Glomerular visceral epithelial cell (primary cell): ENCODE data around the gene SLC39A3.

Source experiments
- DNase-seq: peaks from one replicate; pipeline ENCODE4 v3.0.0-alpha.2; 2016; ENCODE audit errors: extremely low spot score

Gene SLC39A3

DNA sequence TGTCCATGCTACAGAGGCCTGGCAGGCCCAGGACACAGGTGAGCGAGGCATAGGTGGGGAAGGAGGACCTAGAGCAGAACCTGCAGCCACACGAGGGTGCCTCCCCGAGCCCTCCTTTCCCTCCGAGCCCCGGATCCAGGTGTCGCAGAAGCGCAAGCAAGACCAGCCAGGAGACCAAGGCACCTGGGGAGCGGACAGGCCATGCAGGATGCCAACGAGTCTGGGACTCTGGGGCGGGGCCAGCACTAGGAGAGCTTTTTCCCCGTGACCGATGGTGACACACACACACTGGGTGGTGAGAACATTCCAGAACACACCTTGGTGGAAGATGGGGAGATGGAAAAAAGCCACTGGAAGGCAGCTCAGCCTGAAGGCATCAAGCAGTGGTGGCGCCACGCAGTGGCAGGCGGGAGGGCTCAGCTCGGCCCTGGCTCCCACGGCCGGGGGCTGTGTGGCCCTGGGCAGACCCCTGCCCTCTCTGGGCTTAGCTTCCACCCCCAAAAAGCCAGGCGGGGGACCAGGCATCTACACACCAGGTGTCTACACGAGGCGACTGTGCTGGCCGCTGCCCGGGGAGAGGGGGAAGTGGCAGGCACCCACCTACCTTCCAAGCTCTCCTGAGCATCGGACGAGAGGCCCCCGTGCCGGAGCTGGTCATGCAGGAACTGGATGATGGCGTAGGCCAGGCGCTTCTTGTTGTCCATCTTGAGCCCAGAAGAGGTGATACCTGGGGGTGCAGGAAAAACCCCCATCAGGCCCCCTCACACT is 28.7 kb upstream of the SLC39A3 start:
- no peak for DNase-seq

DNA sequence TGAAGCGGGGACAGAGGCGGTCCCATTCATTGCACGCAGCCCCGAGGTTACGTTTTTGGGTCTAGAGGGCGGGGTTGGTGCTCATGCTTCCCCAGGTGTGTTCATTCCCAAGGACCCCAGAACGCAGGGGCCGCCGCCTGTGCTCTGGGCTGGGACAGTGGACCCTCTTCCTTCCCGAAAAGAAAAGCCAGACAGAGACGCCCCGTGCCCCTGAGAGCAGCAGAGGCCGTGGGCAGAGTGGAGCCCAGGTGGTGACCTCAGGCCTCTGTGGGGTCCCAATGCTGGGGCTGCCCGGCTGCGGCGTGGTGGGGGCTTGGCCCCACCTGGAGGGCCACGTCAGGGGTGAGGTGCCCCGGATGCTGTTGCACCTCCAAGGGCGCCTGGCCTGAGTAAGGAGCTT is 27.9 kb upstream of the SLC39A3 start:
- DNase-seq, result no peak

DNA sequence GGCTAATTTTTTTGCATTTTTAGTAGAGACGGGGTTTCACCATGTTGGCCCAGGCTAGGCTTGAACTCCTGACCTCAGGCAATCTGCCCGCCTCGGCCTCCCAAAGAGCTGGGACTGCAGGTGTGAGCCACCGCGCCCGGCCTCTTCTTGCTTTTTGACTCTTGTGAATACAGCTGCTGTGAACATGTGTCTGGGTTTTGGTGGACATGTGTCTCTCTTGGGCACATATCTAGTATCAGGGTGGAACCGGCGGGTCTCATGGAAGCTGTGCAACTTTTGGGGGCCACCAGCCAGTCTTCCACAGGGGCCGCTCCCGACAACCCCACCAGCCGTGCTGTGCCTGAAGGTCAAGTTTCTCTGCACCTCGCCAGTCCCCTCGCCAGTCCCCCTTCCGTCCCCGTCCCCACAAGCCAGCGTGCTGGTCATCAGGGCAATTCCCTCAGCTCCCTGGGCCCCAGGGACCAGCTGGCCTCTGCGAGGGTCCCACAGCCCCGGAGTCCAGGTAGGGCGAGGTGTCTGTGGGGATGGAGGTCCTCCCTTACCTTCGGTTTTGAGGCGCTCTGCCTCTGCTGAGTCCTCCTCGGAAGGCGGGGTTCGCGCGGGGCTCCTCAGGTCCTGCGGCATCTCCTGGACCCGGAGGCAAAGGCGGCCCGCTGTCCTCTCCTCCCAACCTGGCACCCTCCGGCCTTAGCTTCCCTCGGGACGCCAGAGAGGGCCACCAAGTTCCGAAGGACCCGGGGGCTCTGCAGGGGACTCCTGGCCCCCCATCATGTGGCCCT is 27.0 kb upstream of the SLC39A3 start:
- DNase-seq, result no peak

DNA sequence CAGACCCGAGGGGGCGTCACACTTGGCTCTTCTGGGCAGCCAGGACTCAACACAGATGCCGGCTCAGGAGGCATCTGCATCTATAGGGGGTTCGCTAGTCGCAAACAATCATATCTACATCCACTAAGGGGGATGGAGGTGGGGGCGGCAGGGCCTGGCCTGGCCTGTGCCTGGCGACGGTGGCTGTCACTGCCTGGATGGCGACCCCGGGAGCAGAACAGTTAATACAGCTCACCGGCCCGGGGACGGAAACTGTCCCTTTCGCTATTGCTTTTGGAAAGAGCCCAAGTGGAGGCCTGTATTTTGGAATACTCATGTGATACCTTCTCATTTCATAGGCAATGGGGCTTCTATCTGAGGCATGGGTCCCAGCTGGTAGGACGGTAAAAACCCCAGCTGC is 25.6 kb upstream of the SLC39A3 start:
- no peak for DNase-seq

DNA sequence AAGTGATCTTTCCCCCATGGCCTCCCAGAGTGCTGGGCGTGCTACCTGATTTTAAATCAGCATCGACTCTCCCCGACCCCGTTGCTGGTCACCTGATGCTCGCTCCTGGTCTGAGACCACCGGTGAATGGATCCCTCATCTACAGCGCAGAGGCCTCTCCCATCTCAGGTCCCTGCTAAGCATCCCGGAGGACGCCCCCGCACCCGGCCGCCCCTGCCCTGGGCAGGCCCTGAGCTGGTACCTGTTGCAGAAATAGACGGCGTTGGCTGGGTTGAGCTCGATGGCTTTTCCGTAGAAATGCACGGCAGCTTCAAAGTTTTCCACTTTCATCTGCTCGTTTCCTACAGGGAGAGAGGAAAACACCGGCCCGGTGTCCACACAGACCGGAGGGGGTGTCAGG is 25.1 kb upstream of the SLC39A3 start:
- no peak for DNase-seq

DNA sequence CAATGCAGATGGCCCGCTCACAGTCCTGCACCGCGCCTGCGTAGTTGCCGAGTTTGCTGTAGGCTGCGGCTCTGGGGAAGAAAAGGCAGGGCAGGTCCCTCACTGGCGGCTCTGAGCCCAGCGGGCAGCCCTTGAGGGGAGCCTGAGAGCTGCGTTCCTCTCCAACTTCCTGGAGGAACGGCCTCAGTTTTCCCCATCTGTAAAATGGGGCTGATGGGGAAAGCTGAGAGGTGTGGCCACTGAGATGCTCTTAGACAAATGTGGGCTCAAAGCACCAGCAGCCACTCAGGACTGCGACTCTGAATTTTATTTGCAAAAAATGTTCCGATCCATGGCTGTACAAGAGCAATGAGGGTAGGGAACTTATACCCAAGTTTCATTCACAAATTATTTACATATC is 23.9 kb upstream of the SLC39A3 start:
- DNase-seq, result no peak

DNA sequence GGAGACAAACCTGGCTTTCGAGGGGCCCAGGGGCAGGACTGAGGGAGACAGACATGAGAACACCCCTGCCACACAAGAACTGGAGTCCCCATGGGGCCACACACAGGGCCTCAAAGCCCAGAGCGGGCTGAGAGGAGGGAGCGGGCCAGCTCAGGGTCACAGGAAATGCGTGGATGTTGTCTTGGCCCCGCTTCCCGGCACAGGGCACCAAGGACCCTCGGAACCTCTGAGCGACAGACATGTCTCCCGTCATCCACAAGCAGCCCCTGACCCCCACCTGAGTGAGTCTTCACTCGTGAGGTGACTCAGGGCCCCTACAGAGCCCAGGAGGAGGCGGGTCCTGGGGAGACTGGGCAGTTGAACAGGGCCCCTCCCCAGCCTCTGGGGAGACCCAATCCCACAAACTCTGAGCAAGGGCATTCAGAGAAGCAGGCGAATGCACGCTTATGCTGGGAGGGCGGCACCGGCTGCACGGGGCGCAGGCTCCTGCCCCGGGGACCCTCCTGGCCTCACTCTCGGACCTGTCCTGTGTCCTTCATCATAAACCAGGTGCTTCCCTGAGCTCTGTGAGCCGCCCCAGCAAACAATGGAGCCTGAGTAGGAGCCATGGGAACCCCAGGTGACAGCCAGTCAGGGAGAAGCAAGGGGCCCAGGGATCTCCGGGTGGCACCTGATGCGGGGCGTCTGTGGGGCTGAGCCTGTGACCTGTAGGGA is 23.1 kb upstream of the SLC39A3 start:
- no peak for DNase-seq

DNA sequence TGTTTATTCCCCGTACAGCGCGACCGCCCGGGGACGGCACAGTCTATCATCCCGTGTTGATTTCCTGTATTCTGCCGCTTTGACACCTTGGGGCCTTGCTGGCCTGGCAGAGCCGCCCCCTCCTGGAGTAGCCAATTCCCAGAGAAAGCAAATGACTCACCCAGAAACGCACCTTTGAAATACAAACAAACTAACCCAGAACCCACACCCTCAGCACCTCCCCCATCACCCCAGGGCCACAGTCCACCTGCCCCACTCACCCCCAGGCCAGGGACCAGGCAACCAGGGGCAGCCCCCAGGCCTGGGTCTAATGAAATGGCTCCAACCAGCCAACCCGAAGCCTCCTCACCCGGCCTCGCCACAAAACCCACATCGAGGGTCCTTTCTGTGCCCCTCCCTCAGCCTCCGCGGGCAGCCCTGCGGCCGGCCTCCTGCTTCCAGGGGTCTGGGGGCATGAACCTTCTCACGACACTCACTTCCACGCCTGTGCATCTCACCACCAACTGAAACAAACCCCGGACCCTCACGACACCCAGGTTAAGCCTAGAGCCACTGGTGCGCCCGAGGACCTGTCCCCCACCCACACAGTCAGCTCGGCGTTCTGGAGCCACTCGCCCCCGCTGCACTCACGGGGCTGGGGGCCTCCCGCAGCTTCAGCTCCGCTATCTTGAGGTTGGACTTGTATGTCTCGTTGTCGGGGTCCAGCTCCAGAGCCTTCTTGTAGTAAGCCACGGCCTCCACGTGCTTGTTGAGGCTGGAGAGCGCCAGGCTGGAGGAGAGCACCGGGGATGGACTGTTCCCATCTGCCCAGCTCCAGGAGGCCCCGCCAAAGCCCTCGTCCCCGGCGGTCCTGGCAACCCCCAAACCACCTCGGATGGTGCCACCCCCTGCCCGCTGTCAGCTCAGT is 22.3 kb upstream of the SLC39A3 start:
- DNase-seq, result no peak

DNA sequence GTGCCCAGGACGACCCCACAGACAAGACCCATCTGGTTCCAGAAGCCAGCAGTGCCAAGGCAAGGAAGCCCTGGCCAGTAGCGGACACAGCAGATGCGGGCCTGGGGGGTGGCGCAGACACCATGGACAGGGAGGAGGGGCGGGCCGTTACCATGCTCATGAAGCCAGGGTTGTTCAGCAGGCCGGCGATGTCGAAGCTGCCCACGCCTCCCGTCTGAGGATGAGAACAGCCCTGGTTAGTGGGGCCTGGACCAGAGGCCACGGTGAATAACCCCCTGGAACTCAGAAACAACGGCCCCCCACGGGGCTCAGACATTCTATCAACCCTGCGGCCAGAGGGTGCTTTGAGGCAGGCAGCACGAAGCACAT is 21.5 kb upstream of the SLC39A3 start:
- DNase-seq, result no peak

DNA sequence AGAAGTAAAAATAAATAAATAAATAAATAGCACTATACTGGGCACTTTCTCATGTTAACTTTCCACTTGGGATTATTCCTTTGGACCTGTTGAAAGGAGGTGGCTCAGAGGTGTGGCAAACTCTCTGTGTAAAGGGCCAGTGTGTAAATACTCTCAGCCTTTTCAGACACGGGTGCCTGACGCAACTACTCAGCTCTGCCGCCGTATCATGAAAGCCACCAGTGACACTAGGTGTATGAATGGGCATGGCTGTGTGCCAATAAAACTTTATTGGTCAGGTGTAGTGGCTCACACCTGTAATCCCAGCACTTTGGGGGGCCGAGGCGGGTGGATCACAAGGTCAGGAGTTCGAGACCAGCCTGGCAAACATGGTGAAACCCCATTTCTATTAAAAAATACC is 20.1 kb upstream of the SLC39A3 start:
- no peak for DNase-seq

DNA sequence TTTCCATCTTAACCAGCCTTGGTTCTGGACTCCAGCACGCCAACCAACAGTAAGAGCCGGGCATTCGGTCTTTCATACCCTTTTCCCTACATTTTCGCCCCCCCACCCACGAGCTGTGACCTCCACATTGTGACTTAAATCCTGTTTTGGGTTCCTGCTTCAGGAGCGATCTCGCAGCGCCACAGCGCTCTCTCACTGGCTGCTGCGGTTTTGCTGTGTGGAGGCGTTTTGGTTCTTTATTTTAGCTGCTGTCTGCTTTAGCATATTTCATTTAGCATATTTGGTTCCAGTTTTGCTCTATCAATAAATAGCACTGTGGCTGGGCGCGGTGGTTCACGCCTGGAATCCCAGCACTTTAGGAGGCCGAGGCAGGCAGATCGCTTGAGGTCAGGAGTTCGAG is 19.5 kb upstream of the SLC39A3 start:
- DNase-seq, result no peak

DNA sequence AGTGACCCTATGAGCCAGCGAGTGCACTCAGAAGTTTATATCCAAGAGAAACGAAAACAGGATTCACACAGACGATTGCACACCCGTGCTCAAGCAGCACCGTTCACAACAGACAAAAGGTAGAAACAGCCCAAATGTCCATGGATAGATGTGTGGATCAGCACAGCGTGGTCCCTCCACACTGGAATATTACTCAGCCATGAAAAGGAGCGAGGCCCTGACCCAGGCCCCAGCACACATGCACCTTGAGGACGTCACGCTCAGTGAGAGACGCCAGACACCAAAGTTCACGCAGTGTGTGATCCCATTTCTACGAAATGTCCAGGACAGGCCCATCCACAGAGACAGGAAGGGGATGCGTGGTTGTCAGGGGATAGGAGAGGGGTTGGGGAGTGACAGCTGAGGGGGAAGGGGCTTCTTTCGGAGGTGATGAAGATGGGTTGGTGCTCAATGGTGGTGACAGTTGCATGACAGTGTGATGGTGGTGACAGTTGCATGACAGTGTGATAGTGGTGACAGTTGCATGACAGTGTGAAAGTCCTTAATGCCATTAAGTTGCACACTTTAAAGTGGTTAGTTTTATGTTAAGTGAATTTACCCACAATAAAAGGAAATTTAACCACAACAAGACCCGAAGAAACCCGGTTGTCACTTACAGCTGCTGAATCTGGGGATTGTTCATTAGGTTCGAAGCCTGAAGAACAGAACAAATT is 18.9 kb upstream of the SLC39A3 start:
- no peak for DNase-seq

DNA sequence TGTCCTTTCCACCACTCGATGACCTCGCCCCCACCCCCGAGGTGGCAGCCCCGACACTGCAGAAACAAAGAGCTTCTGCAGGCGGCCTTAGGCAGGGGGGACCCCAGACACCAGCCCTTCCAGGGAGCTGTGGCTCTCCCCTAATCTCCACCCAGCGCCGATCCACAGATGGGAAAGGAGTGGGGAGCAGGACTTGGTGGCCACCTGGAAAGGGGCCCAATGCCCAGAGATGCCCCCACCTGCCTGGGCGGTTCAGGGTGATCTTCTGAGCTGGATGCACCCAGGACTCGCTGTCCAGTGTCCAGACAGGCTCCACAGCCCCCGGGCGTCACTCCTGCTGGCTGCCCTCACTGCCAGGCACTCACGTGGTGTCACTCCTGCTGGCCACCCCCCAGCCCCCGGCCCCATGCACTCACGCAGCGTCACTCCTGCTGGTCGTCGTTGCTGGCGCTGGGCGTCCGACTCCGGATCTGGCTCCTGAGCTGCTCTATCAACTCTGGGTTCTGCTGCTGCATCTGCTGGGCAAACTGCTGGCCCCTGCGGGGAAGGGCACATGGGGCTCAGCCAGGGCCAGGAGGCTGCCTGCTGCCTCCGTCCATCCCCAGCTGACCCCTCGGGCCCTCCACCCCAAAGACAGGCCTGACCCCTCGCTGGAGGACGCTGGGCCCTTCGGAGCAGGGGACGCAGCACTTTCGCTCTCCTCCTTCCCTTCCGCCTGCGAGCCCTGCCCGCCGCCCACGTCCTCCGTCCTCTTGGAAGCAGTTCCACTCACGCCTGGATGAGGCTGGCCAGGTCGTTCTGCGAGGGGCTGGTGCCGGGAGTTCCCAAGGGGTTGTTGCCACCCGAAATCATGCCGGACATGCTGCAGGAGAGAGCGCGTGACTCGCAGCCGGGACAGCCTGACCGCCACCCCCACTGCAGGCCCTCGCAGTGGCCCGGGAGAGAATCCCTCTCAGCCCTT is 17.4 kb upstream of the SLC39A3 start:
- no peak for DNase-seq

DNA sequence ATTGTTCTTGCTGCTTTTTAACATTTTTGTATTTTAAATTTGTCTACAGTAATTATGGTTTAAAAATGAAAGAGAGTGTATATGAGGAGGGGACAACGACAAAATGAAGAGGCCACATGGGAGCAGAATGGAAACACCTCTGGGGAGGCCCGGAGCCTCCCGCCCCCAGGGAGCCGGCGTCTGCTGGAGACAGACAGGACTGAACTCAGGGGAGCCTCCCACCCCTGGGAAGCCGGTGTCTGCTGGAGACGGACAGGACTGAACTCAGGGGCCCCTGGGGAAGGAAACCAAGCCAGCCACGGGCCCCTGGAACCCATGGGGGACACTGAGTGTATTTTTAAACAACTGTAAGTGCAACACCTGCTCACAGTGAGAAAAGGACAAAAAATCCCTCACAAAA is 16.7 kb upstream of the SLC39A3 start:
- DNase-seq, result no peak

DNA sequence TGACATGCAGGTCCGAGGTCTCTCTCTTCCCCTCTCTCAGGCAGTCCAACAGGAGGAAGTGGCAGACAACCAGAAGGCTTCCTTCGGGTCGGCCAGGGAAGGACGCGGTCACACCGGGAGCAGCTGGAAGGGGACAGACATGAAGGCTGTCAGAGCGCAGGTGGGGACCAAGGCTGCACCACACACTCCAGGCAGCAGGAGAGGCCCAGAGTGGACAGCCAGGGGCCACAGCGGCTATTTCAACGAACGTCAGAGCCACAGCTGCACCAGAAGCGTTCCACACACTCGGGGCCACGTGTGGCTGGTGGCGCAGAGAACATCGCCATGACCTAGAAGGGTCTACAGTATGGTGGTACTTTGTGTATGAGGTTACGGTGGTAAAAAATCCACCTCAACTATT is 16.0 kb upstream of the SLC39A3 start:
- no peak for DNase-seq

DNA sequence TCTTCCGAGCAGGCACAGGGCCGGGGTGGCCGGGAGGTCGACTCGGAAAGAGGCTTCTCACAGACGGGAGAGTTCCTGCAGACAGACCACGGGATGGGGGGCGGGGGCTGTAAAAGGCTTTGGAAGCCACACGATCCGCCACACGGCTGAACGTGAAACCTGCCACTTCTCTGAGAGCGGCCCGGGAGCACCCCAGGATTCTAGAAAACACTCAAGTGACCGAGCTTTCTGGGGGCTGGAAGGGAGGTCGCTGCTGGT is 15.6 kb upstream of the SLC39A3 start:
- DNase-seq, result no peak

DNA sequence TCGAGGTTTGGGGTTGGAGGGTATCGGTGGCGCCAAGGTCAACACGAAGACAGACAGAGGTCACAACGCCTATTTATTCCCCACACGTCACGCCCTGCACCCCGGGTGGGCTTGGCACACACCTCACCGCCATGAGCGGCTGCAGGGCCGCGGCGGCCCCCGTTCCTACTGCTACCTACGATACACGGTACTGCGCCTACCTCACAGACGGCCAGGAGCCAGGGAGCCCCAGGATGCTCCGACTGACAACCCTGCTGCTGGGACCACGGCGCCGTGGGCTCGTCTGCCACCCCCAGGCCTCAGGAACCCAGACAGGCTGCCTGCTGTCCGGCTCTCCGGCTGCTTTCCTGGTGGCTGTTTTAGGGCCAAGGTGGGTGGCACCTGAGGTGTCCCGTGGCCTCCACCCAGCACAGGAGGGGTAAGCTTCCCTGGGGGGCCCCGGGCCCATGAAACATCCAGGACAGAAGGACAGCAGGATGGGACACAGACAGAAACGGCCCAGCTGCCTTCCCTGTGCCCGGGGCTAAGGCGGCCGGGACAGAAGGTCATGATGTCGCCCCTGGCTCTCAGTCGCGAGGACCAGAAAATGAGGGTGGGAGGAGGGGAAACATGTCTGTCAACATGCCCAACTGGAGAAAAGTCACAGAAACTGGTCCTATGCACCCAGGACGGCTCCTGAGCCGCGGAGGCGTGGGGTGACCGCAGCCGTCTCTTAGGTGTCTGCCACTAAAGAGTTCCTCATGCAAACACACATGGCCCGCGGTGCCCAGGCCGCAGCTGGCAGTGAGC is 15.0 kb upstream of the SLC39A3 start:
- no peak for DNase-seq

DNA sequence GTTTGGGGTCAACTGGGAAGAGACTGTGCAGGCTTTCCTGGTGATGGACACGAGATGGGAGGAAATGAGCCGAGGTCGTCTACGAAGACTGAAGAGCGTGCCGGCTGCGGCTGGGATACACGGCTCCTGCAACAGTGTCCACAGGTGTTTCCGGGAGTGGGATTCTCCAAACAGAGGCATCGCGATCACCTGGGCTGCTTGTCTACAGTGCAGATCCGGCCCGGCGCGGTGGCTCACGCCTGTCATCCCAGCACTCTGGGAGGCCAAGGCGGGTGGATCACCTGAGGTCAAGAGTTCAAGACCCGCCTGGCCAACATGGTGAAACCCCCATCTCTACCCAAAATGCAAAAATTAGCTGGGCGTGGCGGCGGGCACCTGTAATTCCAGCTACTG is 11.6 kb upstream of the SLC39A3 start:
- no peak for DNase-seq

DNA sequence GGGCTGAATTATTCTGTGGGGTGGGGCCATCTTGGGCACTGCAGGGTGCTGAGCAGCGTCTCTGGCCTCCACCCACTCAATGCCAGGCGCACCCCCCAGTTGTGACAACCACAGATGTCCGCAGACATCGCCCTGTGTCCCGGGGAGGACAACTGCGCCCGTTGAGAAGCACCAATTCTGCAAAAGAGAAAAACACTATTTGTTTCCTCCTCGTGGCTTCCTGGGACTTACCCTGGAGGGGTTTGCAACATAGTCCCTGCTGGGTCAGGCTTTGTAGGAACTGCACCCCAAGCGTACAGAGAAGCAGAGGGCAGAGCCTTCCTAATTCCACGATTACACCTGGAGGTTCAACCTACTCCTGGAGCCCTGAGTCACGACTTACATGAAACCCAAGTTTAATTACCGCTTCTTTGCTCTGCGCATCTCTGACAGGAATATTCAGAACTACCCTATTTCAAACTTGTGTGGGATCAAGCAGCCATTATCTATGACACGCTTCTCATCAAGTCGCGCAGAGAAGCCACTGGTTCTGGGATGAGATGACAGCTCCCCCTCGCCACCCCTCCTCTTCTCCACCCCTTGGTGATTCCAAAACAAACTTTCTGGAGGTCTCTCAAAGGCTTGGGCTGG is 11.1 kb upstream of the SLC39A3 start:
- DNase-seq, result no peak
